Fibroblast of pulmonary artery (primary cell): ENCODE measurements around the gene ARL8A.
"Not testable (repeated sequence)": the region's sequence is repeated elsewhere in the genome, so short reads cannot be mapped to it uniquely, and the experiment has no call there.

Experiments used
- DNase-seq: peaks from one replicate; pipeline ENCODE4 v3.0.0-alpha.2; 2010; ENCODE audit warnings: low read depth
- H3K4me3 ChIP-seq: replicated peaks from 2 replicates; pipeline ENCODE4 v1.5.1; 2011; ENCODE audit warnings: low read depth, mild to moderate bottlenecking, control low read depth, low read length, moderate library complexity
- TF ChIP-seq, protein P1 (sequence below): IDR thresholded peaks from 2 replicates; pipeline ENCODE4 v1.5.1; 2011; ENCODE audit warnings: mild to moderate bottlenecking, control low read depth, low read length, inconsistent platforms; ENCODE audit errors: missing control alignments

Gene ARL8A

DNA sequence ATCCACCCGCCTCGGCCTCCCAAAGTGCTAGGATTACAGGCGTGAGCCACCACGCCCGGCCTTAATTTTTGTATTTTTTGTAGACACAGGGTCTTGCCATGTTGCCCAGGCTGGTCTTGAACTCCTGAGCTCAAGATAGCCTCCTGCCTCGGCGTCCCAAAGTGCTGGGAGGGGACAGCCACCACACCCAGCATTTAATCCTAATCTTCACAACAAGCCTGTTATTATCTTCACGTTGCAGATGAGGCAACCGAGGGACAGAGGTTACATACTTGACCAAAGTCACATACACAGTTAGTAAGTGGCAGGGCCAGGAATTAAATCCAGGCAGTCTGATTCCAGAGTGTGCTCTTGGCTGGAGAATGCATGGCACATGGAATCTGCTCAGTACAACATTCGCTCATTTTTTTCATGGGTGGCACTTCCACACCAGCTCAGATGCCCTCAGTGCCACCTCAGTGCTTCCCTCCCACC lies 26.6 kb downstream of the ARL8A start:
- TF ChIP-seq, protein P1, sequence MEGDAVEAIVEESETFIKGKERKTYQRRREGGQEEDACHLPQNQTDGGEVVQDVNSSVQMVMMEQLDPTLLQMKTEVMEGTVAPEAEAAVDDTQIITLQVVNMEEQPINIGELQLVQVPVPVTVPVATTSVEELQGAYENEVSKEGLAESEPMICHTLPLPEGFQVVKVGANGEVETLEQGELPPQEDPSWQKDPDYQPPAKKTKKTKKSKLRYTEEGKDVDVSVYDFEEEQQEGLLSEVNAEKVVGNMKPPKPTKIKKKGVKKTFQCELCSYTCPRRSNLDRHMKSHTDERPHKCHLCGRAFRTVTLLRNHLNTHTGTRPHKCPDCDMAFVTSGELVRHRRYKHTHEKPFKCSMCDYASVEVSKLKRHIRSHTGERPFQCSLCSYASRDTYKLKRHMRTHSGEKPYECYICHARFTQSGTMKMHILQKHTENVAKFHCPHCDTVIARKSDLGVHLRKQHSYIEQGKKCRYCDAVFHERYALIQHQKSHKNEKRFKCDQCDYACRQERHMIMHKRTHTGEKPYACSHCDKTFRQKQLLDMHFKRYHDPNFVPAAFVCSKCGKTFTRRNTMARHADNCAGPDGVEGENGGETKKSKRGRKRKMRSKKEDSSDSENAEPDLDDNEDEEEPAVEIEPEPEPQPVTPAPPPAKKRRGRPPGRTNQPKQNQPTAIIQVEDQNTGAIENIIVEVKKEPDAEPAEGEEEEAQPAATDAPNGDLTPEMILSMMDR: no peak
- no peak for DNase-seq

GRCh38 chr1:202116287-202116686 lies 28.2 kb downstream of the ARL8A start:
- TF ChIP-seq, protein P1: no peak
- H3K4me3 ChIP-seq: no peak overlapping the region
- no peak for DNase-seq

More for the DNA sequence above, 26.6 kb downstream of the ARL8A start:
- no peak overlapping the region for H3K4me3 ChIP-seq

DNA sequence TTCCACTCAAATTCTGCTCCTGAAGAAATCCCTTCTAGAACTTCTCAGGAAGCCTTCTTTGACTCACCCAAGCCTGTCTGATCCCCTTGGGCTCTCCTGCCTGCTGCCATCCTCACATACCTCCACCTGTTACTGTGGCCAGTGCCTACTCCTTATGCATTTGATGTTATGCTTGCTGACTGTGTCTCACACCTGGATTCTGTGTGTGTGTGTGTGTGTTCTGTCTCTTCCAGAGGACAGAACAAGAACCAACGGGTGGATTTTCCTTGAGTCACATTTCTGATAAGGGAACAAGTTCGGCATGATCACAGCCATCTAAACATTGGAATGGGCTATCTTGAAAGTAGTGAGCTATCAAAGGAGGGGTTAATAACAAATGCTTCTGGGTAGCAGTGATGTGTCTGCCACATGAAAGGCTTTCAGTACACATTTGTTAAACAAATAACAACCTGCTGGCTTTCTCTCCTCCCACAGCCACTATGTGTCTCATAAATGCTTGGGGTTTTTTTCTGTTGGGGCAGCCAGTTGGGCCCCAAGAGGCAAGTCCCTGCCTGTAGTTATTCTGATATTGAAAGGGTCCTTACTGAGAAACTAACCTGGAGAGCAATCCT lies 30.7 kb downstream of the ARL8A start:
- no peak overlapping the region for H3K4me3 ChIP-seq
- DNase-seq: no peak
- TF ChIP-seq, protein P1: no peak

DNA sequence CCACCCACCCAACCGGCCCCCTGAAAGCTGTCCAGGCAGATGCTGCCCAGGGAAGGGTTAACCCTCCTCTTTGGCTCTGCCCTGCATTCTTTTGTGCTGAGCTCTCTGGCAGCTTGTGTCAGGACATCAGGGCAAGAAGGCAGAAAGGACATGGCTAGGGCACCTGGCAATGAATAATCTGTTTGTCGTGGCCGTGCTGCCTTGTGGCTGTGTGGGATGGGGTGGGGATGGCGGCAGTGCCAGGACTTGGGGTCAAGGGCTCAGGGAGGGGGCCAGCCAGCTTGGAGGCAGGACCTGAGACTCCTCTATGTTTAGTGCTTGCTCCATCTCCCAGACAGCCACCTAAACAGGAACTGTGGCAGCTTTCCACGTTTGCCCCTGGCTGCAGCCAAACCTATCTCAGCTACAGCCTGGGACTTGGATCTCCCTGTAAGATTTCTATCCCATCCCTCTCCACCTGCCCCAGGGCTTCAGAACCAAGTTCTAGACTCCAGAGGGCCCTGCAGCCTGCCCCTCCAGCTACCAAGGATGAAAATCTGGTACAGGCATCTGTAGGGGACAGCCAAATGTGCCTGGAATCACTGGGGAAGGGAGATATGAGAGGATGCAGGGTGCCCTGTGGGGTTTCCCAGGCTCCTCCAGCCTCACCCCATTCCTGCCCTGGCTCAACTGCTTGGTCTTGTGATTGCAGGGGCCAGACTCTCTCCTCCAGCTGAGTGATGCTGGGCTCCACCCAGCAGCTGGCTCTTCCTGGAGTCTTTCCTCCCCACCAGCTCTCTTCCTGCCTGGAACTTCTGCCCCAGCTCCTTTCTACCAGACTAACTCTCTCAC lies 31.5 kb downstream of the ARL8A start:
- no peak for DNase-seq
- H3K4me3 ChIP-seq: no peak overlapping the region
- TF ChIP-seq, protein P1: no peak

GRCh38 chr1:202111589-202111988 lies 32.9 kb downstream of the ARL8A start:
- DNase-seq, H3K4me3 ChIP-seq: not testable (repeated sequence)

DNA sequence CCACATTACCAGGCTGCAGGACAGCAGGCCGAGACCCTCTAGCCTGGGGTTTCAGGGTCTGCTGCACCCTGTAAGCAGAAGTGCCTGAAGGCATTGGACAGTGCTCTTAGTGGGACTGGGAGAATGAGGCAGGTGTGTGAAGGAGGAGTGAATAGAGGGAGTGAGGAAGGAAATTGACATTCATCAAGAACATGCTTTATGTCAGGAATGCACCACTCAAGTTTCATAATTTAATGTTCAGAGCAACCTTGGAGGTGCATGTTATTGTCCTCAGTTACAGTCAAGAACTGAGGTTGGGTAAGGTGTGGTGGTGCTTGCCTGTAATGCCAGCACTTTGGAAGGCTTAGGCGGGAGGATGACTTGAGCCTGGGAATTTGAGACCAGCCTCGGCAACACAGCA lies 33.6 kb downstream of the ARL8A start:
- DNase-seq: no peak
- TF ChIP-seq, protein P1: no peak
- H3K4me3 ChIP-seq: no peak overlapping the region

- TF ChIP-seq, protein P1: no peak
These were observed 36.5 kb downstream of the ARL8A start for GRCh38 chr1:202107801-202108731.

More at GRCh38 chr1:202107801-202108731, 36.5 kb downstream of the ARL8A start:
- no peak overlapping the region for H3K4me3 ChIP-seq
- no peak for DNase-seq
